HTR-8/SVneo (cell line): ENCODE data around the gene RCN1.
"Not testable (repeated sequence)": the region's sequence is repeated elsewhere in the genome, so short reads cannot be mapped to it uniquely, and the experiment has no call there.

Source experiments
- DNase-seq: peaks from one replicate; pipeline ENCODE4 v3.0.0; 2011; ENCODE audit warnings: low spot score, mixed read lengths; ENCODE audit not compliant: insufficient read length
- FAIRE-seq: peaks from 2 replicates; lab custom pipeline; 2011; peaks lifted over from hg19 to GRCh38; lab: Jason Lieb, UNC

RCN1 gene

DNA sequence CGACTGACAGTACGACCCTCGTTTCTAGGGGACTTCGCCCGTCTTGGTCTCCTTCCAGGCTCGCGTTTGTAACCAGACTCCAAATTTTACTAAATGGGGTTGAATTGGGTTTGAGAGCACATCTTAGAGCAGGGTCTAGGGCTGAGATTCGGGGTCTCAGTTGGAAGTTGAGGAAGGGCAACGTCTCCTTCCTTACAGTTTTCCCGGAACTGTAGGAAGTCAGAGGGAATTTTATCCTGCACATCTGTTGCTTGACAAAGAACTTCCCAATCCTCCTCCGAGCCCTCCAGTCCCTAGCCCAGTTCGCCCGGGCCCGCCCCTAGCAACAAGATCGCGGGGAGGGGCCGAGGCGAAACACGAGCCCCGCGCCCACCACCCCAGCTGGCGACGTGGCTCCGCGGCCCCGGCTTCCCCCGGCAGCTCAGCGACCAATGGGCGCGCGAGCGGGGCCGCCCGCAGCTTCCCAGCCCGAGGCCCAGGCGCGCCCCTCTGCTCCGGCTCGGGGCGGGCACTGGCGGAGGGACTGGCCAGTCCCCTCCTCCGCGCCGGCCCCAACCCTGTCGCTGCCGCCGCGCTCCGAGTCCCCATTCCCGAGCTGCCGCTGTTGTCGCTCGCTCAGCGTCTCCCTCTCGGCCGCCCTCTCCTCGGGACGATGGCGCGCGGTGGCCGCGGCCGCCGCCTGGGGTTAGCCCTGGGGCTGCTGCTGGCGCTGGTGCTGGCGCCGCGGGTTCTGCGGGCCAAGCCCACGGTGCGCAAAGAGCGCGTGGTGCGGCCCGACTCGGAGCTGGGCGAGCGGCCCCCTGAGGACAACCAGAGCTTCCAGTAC, at the start of gene RCN1:
Gene RCN1, plus strand, starts transcription at position 530 of the 826 bp plus-strand sequence. Its CDS starts 123 bp downstream, at position 653.
- FAIRE-seq (peak; percentile 16), DNase-seq (peak; percentile 63)

DNA sequence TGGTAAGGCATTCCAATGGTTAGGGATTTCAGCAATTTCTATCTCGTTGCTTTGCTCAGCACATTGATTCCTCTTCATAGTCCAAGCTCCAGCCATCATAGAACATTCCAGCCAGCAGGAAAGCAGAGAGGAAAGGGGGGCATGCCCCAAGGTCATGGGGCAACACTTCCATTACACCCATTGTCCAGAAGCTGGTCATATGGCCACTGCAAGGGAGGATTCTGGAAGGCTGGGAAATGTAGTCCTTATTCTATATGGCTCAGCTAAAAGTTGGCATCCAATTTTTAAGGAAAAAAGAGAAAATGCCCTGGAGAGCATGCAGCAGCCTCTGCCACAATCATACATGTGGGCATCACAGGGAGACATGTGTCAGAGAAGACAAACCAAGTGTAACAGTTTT, 47.1 kb upstream of the RCN1 start:
- FAIRE-seq (no peak), DNase-seq (no peak)

DNA sequence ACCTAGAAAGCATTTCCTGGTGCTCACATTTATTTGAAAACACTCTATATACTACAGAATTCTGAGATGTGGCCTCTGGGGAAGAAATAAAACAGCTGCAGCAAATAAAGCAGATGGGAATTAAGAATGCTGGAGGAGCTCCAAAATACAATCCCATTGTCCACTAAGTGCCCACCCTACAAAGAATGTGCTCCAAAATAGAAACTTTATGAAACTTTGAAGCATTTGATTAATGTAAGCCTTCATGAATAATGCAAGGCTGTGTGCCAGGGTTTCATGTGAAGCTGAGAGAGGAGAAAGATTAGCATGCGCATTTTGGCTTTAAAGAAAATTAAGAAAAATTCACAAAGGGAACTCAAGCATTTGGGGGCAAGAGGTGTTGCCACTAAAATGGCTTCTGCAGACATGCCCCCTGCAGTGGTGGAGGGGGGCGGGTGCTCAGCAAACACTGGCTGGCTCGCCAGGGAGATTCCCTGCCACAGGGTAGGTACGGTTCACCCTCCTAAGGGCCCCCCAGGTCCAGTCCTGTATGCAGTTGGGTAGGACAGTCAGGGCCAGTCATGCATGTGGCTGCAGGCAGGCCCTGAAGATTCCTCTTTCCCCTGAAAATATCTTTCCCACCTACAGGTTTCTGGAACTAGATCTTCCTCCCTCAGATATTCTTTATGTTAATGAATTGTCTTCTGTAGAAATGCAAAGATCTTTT, 46.6 kb upstream of the RCN1 start:
- no peak for DNase-seq
- no peak for FAIRE-seq

DNA sequence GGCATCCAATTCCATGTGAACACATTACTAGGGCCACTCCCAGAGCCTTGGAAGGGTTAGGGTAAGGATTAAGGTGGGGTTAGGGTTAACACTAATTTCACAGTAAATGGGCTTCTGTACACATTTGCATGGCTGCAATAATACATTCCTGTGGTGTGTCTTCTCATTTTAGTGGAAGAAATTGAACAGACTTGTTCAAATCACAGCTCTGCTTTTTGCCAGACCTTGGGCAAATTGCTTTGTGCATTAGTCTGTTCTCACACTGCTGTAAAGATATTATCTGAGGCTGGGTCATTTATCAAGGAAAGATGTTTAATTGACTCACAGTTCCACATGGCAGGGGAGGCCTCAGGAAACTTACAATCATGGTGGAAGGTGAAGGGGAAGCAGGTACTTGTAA, 45.4 kb upstream of the RCN1 start:
- DNase-seq: no peak
- no peak for FAIRE-seq

DNA sequence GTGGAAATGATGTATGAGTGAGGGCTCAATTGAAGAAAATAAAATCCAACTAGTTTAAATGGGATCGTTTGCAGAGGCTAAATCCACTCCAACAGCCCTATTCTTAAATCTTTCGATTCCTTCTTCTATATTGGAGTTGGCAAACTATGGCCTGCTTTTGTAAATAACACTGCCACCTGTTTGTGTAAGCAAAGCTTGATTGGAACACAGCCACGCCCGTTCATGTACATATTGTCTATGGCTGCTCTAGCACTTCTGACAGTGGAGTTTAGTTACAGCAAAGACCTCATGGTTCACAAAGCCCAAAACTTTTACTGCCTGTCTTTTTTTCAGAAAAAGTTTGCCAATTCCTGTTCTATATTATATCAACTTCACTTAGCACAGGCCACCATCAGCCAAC, 40.6 kb upstream of the RCN1 start:
- DNase-seq (no peak), FAIRE-seq (no peak)

DNA sequence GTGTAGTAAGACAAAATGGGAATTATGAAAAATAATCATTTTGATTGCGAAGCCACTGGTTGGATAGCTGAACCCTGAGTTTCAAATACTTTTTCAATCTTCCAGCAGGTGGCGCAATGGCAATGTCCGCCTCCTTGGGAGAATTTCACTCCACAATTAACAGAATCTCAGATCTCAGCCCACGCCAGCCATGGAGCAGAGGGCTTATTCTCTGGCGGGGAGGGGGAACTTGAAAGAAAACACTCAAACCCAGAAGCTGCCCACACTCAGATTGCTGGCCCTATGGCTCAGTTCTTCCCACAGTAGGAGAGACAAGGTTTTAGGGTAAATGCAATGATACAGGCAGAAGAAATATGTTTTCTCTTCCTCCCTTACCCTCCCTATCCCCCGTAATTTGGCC, 38.7 kb upstream of the RCN1 start:
- FAIRE-seq (peak; percentile 60), DNase-seq (peak; percentile 45)

DNA sequence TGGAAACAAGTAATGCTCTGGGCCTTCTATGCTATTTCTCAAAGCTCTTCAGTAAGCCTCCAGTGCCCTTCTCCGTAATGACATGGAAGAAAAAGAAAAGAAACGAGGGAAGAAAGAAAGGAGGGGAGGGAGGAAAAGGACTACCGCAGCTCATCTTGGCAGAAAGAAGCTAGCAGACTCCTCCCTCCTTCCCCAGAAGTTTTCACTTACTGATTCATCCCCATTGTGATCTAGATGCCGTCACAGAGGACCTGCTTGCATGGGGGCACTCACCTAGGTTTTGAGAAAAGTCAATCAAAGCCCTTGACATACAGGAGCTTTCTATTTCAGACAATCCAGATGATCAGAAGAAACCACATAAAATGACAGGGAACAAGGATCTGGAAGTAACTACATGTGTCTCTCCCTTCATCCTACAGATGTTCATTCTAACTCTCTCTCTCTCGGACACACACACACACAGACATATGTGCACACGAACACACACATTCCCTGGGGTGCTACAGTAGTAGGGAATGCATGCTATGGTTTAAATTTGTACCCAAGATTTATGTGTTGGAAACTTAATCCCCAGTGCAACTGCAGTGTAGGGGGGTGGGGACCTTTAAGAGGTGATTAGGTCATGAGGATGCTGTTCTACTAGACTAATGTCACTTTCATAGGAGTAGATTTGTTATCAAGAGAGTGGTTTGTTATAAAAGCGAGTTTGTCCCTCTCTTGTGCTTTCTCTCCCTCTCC, 37.6 kb upstream of the RCN1 start:
- no peak for DNase-seq
- FAIRE-seq: no peak

DNA sequence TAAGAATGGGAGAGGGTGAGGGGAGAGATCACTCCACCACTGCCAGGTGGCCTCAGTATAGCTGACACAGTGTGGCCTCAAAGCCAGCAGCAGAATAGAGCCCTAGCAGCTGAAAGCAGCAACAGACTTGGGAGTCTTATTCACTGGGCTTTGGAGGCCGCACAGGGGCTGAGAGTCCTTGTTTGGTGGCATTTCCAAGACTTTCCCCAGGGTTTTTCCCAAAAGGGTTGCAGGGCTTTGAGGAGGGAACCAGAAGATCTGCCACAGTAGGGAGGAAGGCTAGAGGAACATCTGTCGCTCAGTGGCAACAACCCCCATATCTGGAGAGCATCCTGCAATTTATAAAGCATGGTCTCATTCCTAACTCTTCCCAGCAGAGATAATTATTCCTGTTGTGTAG, 35.0 kb upstream of the RCN1 start:
- no peak for DNase-seq
- no peak for FAIRE-seq

DNA sequence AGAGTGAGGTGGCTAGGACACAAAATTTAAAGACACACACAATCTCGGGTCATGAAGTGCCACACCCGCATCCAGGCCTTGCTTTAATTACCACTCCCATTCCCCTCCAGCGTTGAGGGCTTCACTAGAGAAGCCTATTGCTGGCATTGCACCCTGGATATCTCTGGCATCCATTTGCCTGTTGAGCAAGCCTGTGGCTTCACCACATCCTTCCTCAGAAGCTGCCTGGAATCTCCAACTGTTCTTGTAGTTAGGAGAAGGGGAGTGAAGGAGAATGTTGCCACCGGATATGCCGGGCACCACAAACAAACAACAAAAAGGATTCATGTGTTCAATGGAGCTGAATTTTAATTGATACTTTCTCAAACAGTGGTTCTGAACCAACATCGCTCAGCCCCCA, 34.4 kb upstream of the RCN1 start:
- DNase-seq: no peak

DNA sequence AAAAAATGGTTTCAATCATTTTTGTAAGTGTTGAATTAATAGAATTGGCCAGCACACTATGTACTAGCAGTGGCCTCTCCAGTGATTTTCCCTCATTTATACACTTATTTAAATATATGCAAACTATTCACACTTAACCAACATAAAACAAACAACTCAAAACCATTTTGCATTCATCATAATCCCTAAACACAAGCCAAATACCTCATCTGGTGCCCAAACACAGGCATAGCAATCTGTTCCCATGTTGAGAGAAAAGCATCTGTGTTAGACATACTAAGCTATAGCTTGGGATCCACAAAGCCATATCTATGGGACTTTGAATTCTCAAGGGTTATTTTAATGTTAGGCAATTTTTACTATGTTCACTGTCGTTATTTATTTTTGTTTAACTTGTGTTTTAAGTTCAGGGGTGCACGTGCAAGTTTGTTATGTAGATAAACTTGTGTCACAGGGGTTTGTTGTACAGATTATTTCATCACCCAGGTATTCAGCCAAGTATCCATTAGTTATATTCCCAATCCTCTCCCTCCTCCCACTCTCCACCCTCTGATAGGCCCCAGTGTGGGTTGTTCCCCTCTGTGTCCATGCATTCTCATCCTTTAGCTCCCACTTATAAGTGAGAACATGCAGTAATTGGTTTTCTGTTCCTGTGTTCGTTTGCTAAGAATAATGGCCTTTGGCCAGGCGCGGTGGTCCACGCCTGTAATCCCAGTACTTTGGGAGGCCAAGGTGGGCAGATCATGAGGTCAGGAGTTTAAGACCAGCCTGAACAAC, 31.0 kb upstream of the RCN1 start:
- DNase-seq (no peak), FAIRE-seq (no peak)

More for the DNA sequence above, 34.4 kb upstream of the RCN1 start:
- FAIRE-seq: no peak

DNA sequence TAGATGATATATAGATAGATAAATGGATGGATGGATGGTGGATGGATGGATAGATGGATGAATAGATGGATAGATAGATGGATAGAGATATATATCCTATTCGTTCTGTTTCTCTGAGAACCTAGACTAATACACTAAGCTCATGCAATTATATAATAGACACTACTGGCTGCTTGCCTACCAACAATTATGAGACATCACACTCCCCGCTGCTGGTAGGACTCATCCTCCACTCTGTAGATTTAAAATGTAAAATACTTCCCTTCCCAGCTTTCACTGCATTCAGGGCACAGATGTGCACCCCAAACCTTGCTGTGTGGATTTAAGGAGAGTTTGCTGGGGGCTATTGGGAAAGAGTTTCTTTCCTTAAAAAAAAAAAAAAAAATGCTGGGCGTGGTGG, 28.3 kb upstream of the RCN1 start:
- DNase-seq (no peak), FAIRE-seq (no peak)

DNA sequence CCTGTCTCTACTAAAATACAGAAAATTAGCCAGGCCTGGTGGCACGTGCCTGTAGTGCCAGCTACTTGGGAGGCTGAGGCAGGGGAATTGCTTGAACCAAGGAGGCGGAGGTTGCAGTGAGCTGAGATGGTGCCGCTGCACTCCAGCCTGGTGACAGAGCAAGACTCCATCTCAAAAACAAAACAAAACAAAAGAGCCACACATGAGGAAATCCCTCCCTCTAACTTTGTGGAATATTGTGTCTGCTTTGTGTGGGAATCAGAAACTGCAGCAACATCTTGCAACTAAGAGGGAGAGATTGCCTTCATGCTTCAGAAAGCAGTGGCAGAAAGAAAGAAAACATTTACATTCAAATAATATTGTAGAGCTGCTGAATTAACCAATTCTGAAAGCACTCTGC, 27.8 kb upstream of the RCN1 start:
- not testable (repeated sequence) for DNase-seq, FAIRE-seq

DNA sequence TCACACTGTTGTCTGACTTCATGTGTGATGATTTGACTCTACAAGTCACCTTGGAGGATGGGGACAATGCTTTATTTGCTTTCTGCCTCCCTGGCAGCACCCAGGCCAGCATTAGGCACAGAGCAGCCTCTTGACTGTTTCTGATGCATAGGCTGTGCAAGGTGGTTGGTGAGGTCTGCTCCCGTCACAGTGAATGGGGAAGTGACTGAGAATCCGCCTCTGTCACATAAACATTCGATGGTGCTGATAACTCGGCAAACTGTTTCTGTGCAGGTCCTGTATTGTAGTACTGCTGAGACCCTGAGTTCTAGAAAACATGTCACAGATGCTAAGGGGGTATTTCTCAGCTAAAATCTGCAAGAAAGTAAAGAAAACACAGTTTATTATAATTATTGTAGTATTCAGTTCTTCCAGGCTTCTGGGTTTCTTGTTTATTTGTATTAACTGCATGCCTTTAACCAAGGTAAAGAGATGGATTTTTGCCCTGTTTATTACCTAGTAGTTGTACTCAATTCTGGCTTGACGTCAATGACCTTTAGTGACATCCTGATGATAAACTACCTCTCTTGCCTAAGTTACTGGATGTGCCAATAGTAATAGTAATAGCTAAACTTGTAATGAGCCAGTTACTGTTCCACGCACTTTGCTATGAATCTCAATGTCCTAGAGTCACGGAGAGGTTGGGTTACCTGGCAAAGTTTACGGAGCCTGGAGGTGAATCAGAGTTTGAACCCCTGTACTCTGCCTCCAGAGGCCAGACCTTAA, 24.8 kb upstream of the RCN1 start:
- FAIRE-seq: no peak
- no peak for DNase-seq

DNA sequence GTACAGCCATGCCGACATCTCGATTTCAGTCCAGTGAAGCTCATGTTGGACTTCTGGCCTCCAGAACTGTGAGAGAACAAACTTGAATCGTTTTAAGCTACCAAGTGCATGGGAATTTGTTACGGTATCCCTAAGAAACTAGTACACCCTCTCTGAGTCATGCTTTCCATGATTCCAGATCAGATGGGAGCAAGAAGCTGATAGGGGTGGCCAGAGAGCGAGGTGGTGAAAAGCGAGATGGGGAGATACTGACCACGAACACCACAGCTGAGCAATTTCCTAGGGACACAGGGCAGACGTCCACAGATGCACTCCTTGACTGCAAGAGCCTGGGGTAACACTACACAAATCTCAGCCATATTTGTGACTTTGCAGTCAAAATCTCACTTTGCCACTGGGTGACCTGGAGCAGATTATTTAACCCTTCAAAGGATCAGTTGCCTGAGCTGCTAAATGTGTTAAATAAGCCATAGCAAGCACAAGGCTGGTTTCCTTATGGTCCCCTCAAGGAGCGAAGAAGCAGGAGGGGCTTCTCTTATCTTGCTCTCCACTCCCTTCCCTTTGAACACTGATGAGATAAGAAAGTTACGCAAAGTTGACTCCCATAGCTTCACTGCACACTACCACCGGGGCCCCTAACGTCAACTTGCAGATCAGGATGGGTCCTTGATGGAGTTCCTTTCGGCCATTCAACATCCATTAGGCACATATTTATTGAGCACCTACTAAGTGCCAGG, 22.6 kb upstream of the RCN1 start:
- DNase-seq: no peak
- no peak for FAIRE-seq

DNA sequence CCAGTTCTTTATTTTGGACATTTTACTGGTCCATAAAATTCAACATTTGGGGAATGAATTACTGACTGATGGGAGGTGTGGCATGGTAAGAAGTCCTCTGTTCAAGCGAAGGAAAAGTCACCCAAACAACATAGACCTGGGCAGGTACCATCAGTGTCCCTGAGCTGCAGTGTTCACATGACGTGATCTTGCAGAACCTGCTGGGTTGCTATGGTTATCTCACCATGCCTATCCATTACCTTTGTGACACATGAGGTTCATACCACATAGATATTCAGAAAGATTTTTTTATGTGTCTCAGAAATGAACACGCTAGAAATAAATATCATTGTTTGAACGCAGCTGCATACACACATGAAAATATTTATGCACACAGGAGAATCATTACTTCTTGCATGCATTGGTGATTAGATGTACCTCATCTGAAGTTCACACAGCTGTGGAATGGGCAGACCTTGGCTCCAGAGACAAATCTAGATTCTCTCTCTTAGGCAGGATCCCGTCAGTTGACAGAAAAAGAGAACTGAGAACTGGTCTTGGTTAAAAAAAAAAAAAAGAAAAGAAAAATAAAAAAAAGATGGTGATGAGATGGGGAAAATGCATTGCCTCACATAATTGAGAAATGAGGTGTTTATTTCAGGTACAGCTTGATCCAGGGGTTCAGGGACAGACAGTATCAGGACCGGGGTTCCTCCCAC, 21.4 kb upstream of the RCN1 start:
- FAIRE-seq: no peak
- DNase-seq: no peak

DNA sequence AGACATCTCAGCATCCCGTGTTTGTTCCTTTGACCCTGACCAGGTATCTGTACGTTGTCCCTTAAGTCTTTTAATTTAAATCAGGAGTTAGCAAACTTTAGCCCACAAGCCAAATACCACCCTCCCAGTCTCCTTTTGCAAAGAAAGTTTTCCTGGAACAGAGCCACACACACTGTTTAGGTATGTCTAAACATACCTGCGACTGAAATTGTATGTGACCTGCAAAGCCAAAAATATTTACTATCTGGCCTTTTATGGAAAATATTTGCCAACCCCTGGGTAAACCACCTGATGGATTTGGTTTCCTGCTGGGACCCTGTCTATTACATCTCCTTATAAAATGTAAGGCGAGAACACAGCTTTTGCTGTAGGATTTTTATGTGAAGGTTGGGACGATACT, 20.2 kb upstream of the RCN1 start:
- no peak for DNase-seq
- FAIRE-seq: no peak

DNA sequence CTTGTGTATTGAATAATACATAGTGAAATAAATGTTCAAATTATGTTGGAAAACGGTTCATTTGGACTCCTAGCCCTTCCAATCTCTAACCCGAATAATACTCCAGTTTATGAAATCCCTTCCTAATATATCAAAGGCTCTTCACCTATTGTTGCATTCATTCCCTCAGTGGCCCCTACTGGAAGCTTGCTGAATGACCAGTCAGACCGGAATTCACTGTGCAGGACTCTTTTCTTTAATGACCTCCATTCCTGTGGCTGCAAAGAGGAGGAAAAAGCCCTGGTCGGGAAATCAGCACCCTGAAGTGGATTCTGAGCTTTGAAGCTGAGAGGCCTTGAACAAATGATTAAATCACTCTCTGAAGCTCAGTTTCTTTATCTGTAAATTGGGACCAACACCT, 19.1 kb upstream of the RCN1 start:
- DNase-seq: peak; percentile 53
- no peak for FAIRE-seq
